HEK293 (cell line): ENCODE data around the gene PRKCE.

Source experiments
- CTCF ChIA-PET: fragments of 350-600 bp; formaldehyde crosslinking; extraction: SDS; loops from one replicate; lab custom pipeline; 2021; ENCODE audit warnings: antibody characterized with exemption; lab: Yijun Ruan, JAX
- POLR2A ChIA-PET: fragments of 300-600 bp; formaldehyde crosslinking; extraction: SDS; loops from one replicate; lab custom pipeline; 2020; ENCODE audit warnings: antibody characterized with exemption, inconsistent platforms; lab: Yijun Ruan, JAX
- H3K27ac ChIP-seq: fragments of 200-500 bp; sonication (Bioruptor generic); 2 replicates; pipeline ENCODE4 v1.5.1; 2014; ENCODE audit warnings: low read depth, low read length, control low read depth, inconsistent platforms; ENCODE audit errors: extremely low read depth
- H3K36me3 ChIP-seq, 2 experiments: fragments of 200-500 bp in 1 of 2; sonication (Bioruptor generic) in 1 of 2; 1 replicate in 1 of 2; 2 replicates in 1 of 2; pipeline ENCODE4 v1.5.1; 2014 to 2017; ENCODE audit warnings: inconsistent platforms in 2 of 2, low read length in 2 of 2; ENCODE audit not compliant: control insufficient read depth in 2 of 2, insufficient read depth in 1 of 2
- H3K4me1 ChIP-seq: fragments of 200-500 bp; sonication (Bioruptor generic); 2 replicates; pipeline ENCODE4 v1.5.1; 2014; ENCODE audit warnings: mild to moderate bottlenecking, low read length, inconsistent platforms; ENCODE audit not compliant: control insufficient read depth, insufficient read depth
- H3K4me3 ChIP-seq: 2 replicates; pipeline ENCODE4 v1.5.1; 2011; ENCODE audit warnings: low read depth, mild to moderate bottlenecking, control low read depth, low read length, moderate library complexity
- H3K9me3 ChIP-seq: fragments of 200-500 bp; sonication (Bioruptor generic); 2 replicates; pipeline ENCODE4 v1.5.1; 2014; ENCODE audit warnings: low read depth, low read length, inconsistent platforms; ENCODE audit not compliant: control insufficient read depth, insufficient read depth
- FEZF1 ChIP-seq: fragments of 450-650 bp; formaldehyde crosslinking; IDR thresholded peaks from 2 replicates; pipeline ENCODE4 v1.5.1; 2016; ENCODE audit warnings: missing biosample characterization, missing genetic modification characterization
- GLIS1 ChIP-seq: fragments of 450-650 bp; formaldehyde crosslinking; IDR thresholded peaks from 2 replicates; pipeline ENCODE4 v1.5.1; 2016; ENCODE audit warnings: missing biosample characterization, missing genetic modification characterization
- PRDM6 ChIP-seq: fragments of 450-650 bp; formaldehyde crosslinking; IDR thresholded peaks from 2 replicates; pipeline ENCODE4 v1.5.1; 2017; ENCODE audit warnings: missing biosample characterization, missing genetic modification characterization
- REST ChIP-seq: fragments of 450-650 bp; formaldehyde crosslinking; IDR thresholded peaks from 2 replicates; pipeline ENCODE4 v1.5.1; 2016; ENCODE audit warnings: missing biosample characterization, missing genetic modification characterization
- SCRT2 ChIP-seq: fragments of 450-650 bp; formaldehyde crosslinking; IDR thresholded peaks from 2 replicates; pipeline ENCODE4 v1.5.1; 2016; ENCODE audit warnings: missing biosample characterization, missing genetic modification characterization
- TRIM28 ChIP-seq: IDR thresholded peaks from 2 replicates; pipeline ENCODE4 v1.6.1; 2011; ENCODE audit warnings: low read length, control low read depth, borderline replicate concordance
- ZBTB10 ChIP-seq: fragments of 450-650 bp; formaldehyde crosslinking; IDR thresholded peaks from 2 replicates; pipeline ENCODE4 v1.5.1; 2016; ENCODE audit warnings: missing biosample characterization, missing genetic modification characterization
- ZBTB48 ChIP-seq: fragments of 450-650 bp; formaldehyde crosslinking; IDR thresholded peaks from 2 replicates; pipeline ENCODE4 v1.5.1; 2016; ENCODE audit warnings: missing biosample characterization, missing genetic modification characterization
- ZBTB8A ChIP-seq: fragments of 450-650 bp; formaldehyde crosslinking; IDR thresholded peaks from 2 replicates; pipeline ENCODE4 v1.5.1; 2016; ENCODE audit warnings: missing biosample characterization, missing genetic modification characterization
- ZFHX2 ChIP-seq: fragments of 450-650 bp; formaldehyde crosslinking; conservative IDR thresholded peaks from 2 replicates; pipeline ENCODE4 v1.5.1; 2016; ENCODE audit warnings: missing biosample characterization, missing genetic modification characterization
- ZFP37 ChIP-seq: fragments of 450-650 bp; formaldehyde crosslinking; IDR thresholded peaks from 2 replicates; pipeline ENCODE4 v1.5.1; 2016; ENCODE audit warnings: missing biosample characterization, missing genetic modification characterization
- ZIC2 ChIP-seq: fragments of 450-650 bp; formaldehyde crosslinking; IDR thresholded peaks from 2 replicates; pipeline ENCODE4 v1.5.1; 2016; ENCODE audit warnings: missing biosample characterization, missing genetic modification characterization
- ZNF112 ChIP-seq: fragments of 450-650 bp; formaldehyde crosslinking; IDR thresholded peaks from 2 replicates; pipeline ENCODE4 v1.5.0; 2017; ENCODE audit warnings: missing biosample characterization, missing genetic modification characterization
- ZNF121 ChIP-seq: fragments of 450-650 bp; formaldehyde crosslinking; IDR thresholded peaks from 2 replicates; pipeline ENCODE4 v1.5.1; 2016; ENCODE audit warnings: missing biosample characterization, missing genetic modification characterization
- ZNF16 ChIP-seq: fragments of 450-650 bp; formaldehyde crosslinking; IDR thresholded peaks from 2 replicates; pipeline ENCODE4 v1.5.1; 2016; ENCODE audit warnings: low read depth, missing biosample characterization, missing genetic modification characterization
- ZNF202 ChIP-seq: fragments of 450-650 bp; formaldehyde crosslinking; IDR thresholded peaks from 2 replicates; pipeline ENCODE4 v1.5.1; 2016; ENCODE audit warnings: missing biosample characterization, missing genetic modification characterization, borderline replicate concordance
- ZNF24 ChIP-seq: fragments of 450-650 bp; formaldehyde crosslinking; IDR thresholded peaks from 2 replicates; pipeline ENCODE4 v1.5.1; 2016; ENCODE audit warnings: missing biosample characterization, missing genetic modification characterization
- ZNF292 ChIP-seq: fragments of 450-650 bp; formaldehyde crosslinking; IDR thresholded peaks from 2 replicates; pipeline ENCODE4 v1.5.1; 2016; ENCODE audit warnings: low read depth, missing biosample characterization, missing genetic modification characterization, borderline replicate concordance
- ZNF335 ChIP-seq: fragments of 450-650 bp; formaldehyde crosslinking; conservative IDR thresholded peaks from 2 replicates; pipeline ENCODE4 v1.5.1; 2016; ENCODE audit warnings: missing biosample characterization, missing genetic modification characterization
- ZNF354C ChIP-seq: fragments of 450-650 bp; formaldehyde crosslinking; IDR thresholded peaks from 2 replicates; pipeline ENCODE4 v1.5.1; 2016; ENCODE audit warnings: missing biosample characterization, missing genetic modification characterization, low read depth, borderline replicate concordance
- ZNF621 ChIP-seq: fragments of 450-650 bp; formaldehyde crosslinking; IDR thresholded peaks from 2 replicates; pipeline ENCODE4 v1.5.1; 2017; ENCODE audit warnings: missing biosample characterization, missing genetic modification characterization

PRKCE gene

GRCh38 chr2:45891719-45892424 is 240.4 kb downstream of the PRKCE start:
- ChIA-PET CTCF (interaction anchor here (1.0 kb wide), 1 partner anchor 16 kb away, joined by 4 read pairs; no protein-coding TSS in a partner anchor), POLR2A (no interaction called here)

GRCh38 chr2:45892425-45892745 is 240.9 kb downstream of the PRKCE start:
- no peak overlapping the region for H3K27ac ChIP-seq
- ChIA-PET CTCF (interaction anchor here (1.0 kb wide), 1 partner anchor 17 kb away, joined by 4 read pairs; no protein-coding TSS in a partner anchor), POLR2A (no interaction called here)

More at GRCh38 chr2:45891719-45892424, 240.4 kb downstream of the PRKCE start:
- Histone ChIP-seq H3K4me3 (no peak overlapping the region), H3K36me3 (no peaks in the 10 kb centered on the region), H3K27ac (no peak overlapping the region), H3K4me1 (peaks cover 10% of the 10 kb centered on the region), H3K9me3 (no peaks in the 10 kb centered on the region)
- TF ChIP-seq TRIM28 = no peak
- no peak for TF ChIP-seq ZNF202 (tag by site-specific recombination)
- TF ChIP-seq PRDM6 (tag by site-specific recombination) = peak; percentile 50; the same call in 1 of the 2 replicates
- no peak for TF ChIP-seq ZNF335 (tag by site-specific recombination)
- 0 out of 2 replicates have a peak, but pooled peaks have one; percentile 24 for TF ChIP-seq SCRT2 (tag by site-specific recombination)
- TF ChIP-seq ZNF24 = no peak

GRCh38 chr2:45892757-45893156 is 241.3 kb downstream of the PRKCE start:
- Histone ChIP-seq H3K4me1 (peaks cover 10% of the 10 kb centered on the region), H3K27ac (no peak overlapping the region), H3K9me3 (no peaks in the 10 kb centered on the region)
- ChIA-PET CTCF (interaction anchor here (1.0 kb wide), 1 partner anchor 17 kb away, joined by 4 read pairs; no protein-coding TSS in a partner anchor), POLR2A (no interaction called here)
- no peak for TF ChIP-seq ZNF16 (tag by site-specific recombination)
- no peak for TF ChIP-seq ZBTB10 (tag by site-specific recombination)
- TF ChIP-seq ZNF621 (tag by site-specific recombination) = no peak
- no peak for TF ChIP-seq ZFHX2
- peak; percentile 48 for TF ChIP-seq ZBTB8A (tag by site-specific recombination)
- peak; percentile 80 for TF ChIP-seq FEZF1
- TF ChIP-seq GLIS1 (tag by site-specific recombination) = peak; percentile 88
- peak; percentile 52 for TF ChIP-seq ZBTB48 (tag by site-specific recombination)
- no peak for TF ChIP-seq ZNF354C
- TF ChIP-seq ZIC2 (tag by site-specific recombination) = peak; percentile 68
- no peak for TF ChIP-seq ZNF292 (tag by site-specific recombination)
- no peak for TF ChIP-seq ZNF112 (tag by site-specific recombination)
- TF ChIP-seq, all 188 proteins: peak for 5
- Histone ChIP-seq H3K36me3 (no peaks in the 10 kb centered on the region), H3K4me3 (no peak overlapping the region)

More at GRCh38 chr2:45892425-45892745, 240.9 kb downstream of the PRKCE start:
- no peaks in the 10 kb centered on the region for H3K36me3 ChIP-seq
- H3K4me3 ChIP-seq = no peak overlapping the region
- peak; percentile 73; the same call in 1 of the 2 replicates for TF ChIP-seq ZBTB48 (tag by site-specific recombination)
- TF ChIP-seq ZFP37 (tag by site-specific recombination) = no peak
- 0 out of 2 replicates have a peak, but pooled peaks have one; percentile 6 for TF ChIP-seq REST (tag by site-specific recombination)
- TF ChIP-seq ZNF121 = no peak
- peaks cover 10% of the 10 kb centered on the region for H3K4me1 ChIP-seq
- no peaks in the 10 kb centered on the region for H3K9me3 ChIP-seq
